GM12872 (cell line): ENCODE data around the gene PIBF1.

Experiments used
- CTCF ChIP-seq: IDR thresholded peaks from 3 replicates; pipeline ENCODE4 v1.5.1; 2011; ENCODE audit warnings: low read depth, mild to moderate bottlenecking, low read length, moderate library complexity; ENCODE audit not compliant: insufficient read depth

Gene PIBF1

GRCh38 chr13:72839831-72840426 is 58.0 kb downstream of the PIBF1 start:
- TF ChIP-seq CTCF, result peak; percentile 73

DNA sequence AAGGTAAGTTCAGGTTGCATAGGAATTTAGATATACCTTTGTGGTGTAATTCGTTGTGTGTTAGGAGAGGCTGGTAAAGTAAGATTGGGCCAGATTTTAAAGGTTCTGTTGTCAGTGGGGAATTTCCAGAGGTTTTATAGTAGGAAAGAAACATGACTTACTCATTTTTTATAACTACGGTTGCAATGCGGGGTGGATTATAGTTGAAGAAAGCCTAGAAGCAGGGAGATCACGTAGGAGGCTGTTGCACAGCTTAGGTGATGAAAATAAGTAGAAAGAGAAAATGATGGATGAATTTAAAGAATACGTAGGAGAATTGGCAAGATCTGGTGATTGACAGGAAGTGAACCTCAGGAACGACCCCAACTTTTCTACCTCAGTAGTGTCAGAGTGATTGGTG is 61.1 kb downstream of the PIBF1 start:
- no peak for TF ChIP-seq CTCF

DNA sequence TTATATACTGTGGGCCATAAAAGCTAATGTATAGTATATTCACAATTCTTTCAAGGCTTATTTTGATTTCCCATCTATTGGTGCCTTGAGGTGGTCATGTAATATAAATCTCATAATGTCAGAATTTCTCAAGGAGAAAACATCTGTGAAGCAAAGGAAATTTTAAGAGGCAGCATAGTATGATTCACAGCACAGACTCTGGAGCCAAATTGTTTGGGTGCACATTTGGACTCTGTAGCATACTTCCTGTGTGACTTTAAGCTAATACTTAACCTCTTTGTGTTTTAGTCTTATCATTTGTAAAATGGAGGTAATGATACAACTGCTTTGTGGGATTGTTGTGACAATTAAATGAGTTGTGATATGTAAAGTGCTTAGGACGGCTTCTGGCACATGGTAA is 67.6 kb downstream of the PIBF1 start:
- no peak for TF ChIP-seq CTCF

- TF ChIP-seq CTCF, result no peak
These were observed 69.2 kb downstream of the PIBF1 start for GRCh38 chr13:72850959-72851677.

- no peak for TF ChIP-seq CTCF
These were observed 69.7 kb downstream of the PIBF1 start for GRCh38 chr13:72851678-72852014.

- TF ChIP-seq CTCF, result no peak
These were observed 70.3 kb downstream of the PIBF1 start for GRCh38 chr13:72852207-72852606.

DNA sequence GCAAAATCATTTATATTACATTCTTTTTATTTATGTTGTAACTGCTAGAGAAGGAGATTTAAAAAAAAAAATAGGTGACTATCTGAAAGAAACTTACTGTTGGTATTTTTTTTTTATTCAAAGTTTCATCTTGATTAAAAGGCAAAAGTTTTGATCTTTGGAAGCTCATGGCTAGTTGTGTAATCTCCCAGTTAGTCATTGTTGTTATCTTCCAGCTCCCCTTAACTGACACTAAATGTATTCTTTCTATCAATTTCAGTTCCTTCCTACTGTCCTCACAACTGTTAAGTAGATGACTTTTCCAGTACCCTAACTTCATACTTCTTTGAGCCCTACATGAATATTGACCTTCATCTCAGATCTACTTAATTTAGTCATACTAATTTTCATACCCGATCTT is 71.1 kb downstream of the PIBF1 start:
- TF ChIP-seq CTCF, result no peak
